Psoas muscle (tissue), 8 donors: ENCODE results near the gene RAET1G. TPM values are rescaled to one million over a fixed set of nuclear protein-coding genes. Genes with fewer than 3 reads are reported as not detected.
"Not testable (repeated sequence)": the region's sequence is repeated elsewhere in the genome, so short reads cannot be mapped to it uniquely, and the experiment has no call there.

Experiments used
- ATAC-seq, 4 donors: fragments of 200-7000 bp; cut with Tn5 transposase; one replicate each; pipeline ENCODE4 v1.9.1; 2020; ENCODE audit warnings: moderate library complexity in 3 of 4, mild to moderate bottlenecking in 2 of 4
- DNase-seq, 2 donors: peaks; one replicate each; pipeline ENCODE4 v3.0.0-alpha.2; 2020
- H3K27ac ChIP-seq: fragments of 200-600 bp; one replicate; pipeline ENCODE4 v1.8.0; 2022
- H3K27me3 ChIP-seq, 3 donors: fragments of 200-600 bp in 1 of 3; one replicate each; pipeline versions ENCODE4 v1.6.1 to v1.8.0; 2013 to 2022; ENCODE audit warnings: low read length in 2 of 3, mild to moderate bottlenecking in 2 of 3, moderate library complexity in 1 of 3; ENCODE audit not compliant: insufficient read depth in 3 of 3
- H3K36me3 ChIP-seq, 2 donors: fragments of 200-600 bp in 1 of 2; one replicate each; pipeline versions ENCODE4 v1.6.1 to v1.8.0; 2013 to 2022; ENCODE audit warnings: low read depth in 1 of 2, mild to moderate bottlenecking in 1 of 2, moderate library complexity in 1 of 2; ENCODE audit not compliant: insufficient read depth in 1 of 2
- H3K4me1 ChIP-seq: fragments of 200-600 bp; one replicate; pipeline ENCODE4 v1.8.0; 2022
- H3K4me3 ChIP-seq: fragments of 200-600 bp; one replicate; pipeline ENCODE4 v1.8.0; 2022; ENCODE audit warnings: mild to moderate bottlenecking
- H3K9me3 ChIP-seq: fragments of 200-600 bp; one replicate; pipeline ENCODE4 v1.8.0; 2022
- CTCF ChIP-seq: fragments of 200-600 bp; IDR thresholded peaks from one replicate; pipeline ENCODE4 v1.8.0; 2022; ENCODE audit warnings: antibody characterized with exemption
- WGBS, 3 donors: extraction: QIAGEN DNeasy Blood & Tissue Kit; methylation state at CpG; one replicate each; pipeline versions ENCODE4 v1.1.6 to v1.1.7; 2013; 5-methylcytosine and 5-hydroxymethylcytosine counted together
- intact Hi-C, 2 donors: fragments of 100-400 bp; cut with DNase I; formaldehyde crosslinking; loops; one replicate each; pipeline versions ENCODE4 v1.11.0 to v1.14.2; 2022
- polyA plus RNA-seq, 3 donors: library from polyadenylated mRNA; stranded (reverse); fragments of 200-250 nt; gene quantifications; one replicate each; pipeline ENCODE4 v1.2.3, GENCODE V29; 2013
- total RNA-seq, 4 donors: library from RNA; stranded (reverse); fragmentation: NEBNext Ultra II Directional in 2 of 4; extraction: Animal tissue kit (Norgen Biotek cat#: 25700) in 2 of 4; gene quantifications; one replicate each; pipeline versions ENCODE4 v1.2.1 to v1.2.4, GENCODE V29; 2021 to 2023
- donor health status: healthy with polysubstance abuse.
- donor health status: DM: no; HTN: no; CAD: no; lungs with moderate emphysema.
- donor health status: Bipolar disorder and iron deficiency.
- donor health status: healthy.
- donor health status: DM: yes; HTN: yes; CAD: no.
- donor health status: DM: no; HTN: no; CAD: no.
- donor health status: DM: no; HTN: no; CAD: no.
- donor health status: DM: yes; HTN: yes; CAD: no.

RAET1G gene
- total and polyA plus RNA-seq, 7 donors: 0.04 to 1.1 (median 0.52) TPM; not detected in 1

GRCh38 chr6:149897015-149897697 is 25.8 kb downstream of the RAET1G start:
- intact Hi-C loops: loop anchor here (2.0 to 10.0 kb wide), 3 partner anchors 32 to 52 kb away; partner anchors contain the start of gene LRP11 (in 1 of the 2)
- no peaks in the 10 kb centered on the region for H3K9me3 ChIP-seq
- H3K4me1 ChIP-seq: peaks cover 36% of the 10 kb centered on the region
- no peaks in the 10 kb centered on the region for H3K27me3 ChIP-seq
- DNase-seq (peak; percentile 92 to 96), ATAC-seq (peak; percentile 83 to 92 (median 86))
- H3K27ac ChIP-seq: peak overlapping the region; percentile 88
- WGBS, 3 donors: 24 to 30% (median 27%) methylated on average over 13 of the region's 13 CpGs
- H3K4me3 ChIP-seq: peak overlapping the region; percentile 44
- no peaks in the 10 kb centered on the region for H3K36me3 ChIP-seq
- no peak for TF ChIP-seq CTCF

DNA sequence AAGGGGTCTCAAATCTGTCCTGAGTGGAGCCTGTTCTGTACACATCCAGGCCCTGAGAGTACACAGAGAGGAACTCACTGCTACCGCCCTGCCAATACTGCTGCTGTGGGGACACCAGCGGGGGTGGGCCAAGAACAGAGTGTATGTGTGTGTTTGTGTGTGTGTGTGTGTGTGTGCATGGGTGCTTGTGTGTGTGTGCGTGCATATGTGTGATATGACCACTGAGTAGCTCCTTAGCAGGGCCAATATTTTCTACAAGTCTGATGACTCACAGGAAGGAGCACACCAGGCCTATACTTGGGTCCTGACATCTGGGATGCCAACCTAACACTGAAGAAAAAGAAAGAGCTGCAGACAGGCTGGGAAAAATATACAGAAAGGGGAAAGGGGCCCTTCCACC is 26.4 kb downstream of the RAET1G start:
- no peak for DNase-seq
- peak overlapping the region; percentile 44 for H3K4me3 ChIP-seq

GRCh38 chr6:149895833-149896271 is 27.1 kb downstream of the RAET1G start:
- peaks cover 40% of the 10 kb centered on the region for H3K4me1 ChIP-seq
- no peaks in the 10 kb centered on the region for H3K9me3 ChIP-seq
- TF ChIP-seq CTCF: no peak
- no peaks in the 10 kb centered on the region for H3K27me3 ChIP-seq
- H3K4me3 ChIP-seq: peak overlapping the region; percentile 19
- H3K36me3 ChIP-seq: no peaks in the 10 kb centered on the region
- DNase-seq: peak; percentile 72 to 81
- intact Hi-C loops: loop anchor here (2.0 to 10.0 kb wide), 3 partner anchors 31 to 51 kb away; partner anchors contain the start of gene LRP11 (in 1 of the 2)
- 14 to 38% (median 21%) methylated on average over 5 of the region's 5 CpGs for WGBS, 3 donors
- ATAC-seq: peak; percentile 82 to 87 (median 84)
- H3K27ac ChIP-seq: peak overlapping the region; percentile 88

More for the DNA sequence above, 26.4 kb downstream of the RAET1G start:
- TF ChIP-seq CTCF: no peak
- no peaks in the 10 kb centered on the region for H3K9me3 ChIP-seq
- H3K4me1 ChIP-seq: peaks cover 36% of the 10 kb centered on the region
- H3K27me3 ChIP-seq: no peaks in the 10 kb centered on the region
- peak overlapping the region; percentile 88 for H3K27ac ChIP-seq
- WGBS, 3 donors: 80 to 93% (median 92%) methylated on average over 3 of the region's 3 CpGs
- ATAC-seq: peak; percentile 48 to 70 (median 68)
- intact Hi-C loops: loop anchor here (2.0 to 10.0 kb wide), 3 partner anchors 32 to 52 kb away; partner anchors contain the start of gene LRP11 (in 1 of the 2)
- H3K36me3 ChIP-seq: no peaks in the 10 kb centered on the region

DNA sequence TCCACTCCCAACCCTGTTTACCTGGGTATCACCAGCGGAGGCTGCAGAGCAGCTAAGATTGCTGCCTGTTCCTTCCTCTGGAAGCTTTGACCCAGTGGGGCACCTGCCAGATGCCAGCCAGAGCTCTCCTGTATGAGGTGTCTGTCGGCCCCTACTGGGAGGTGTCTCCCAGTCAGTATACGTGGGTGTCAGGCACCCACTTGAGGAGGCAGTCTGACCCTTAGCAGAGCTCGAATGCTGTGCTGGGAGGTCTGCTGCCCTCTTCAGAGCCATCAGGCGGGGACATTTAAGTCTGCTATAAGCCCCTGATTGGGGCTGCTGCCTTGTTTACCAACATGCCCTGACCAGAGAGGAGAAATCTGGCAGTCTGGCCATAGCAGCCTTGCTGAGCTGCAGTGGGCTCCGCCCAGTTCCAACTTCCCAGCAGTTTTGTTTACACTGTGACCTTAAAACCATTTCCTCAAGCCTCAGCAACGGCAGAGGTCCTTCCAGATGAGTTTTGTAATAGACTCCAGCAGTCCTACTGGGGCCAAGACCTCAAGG is 27.8 kb downstream of the RAET1G start:
- peak; percentile 23 for TF ChIP-seq CTCF
- Histone ChIP-seq H3K4me1 (peaks cover 47% of the 10 kb centered on the region), H3K9me3 (no peaks in the 10 kb centered on the region), H3K36me3 (no peaks in the 10 kb centered on the region), H3K27ac (peak overlapping the region; percentile 88), H3K4me3 (peak overlapping the region; percentile 19), H3K27me3 (no peaks in the 10 kb centered on the region)
- 22 to 30% (median 24%) methylated on average over 7 of the region's 7 CpGs for WGBS, 3 donors
- DNase-seq (peak; percentile 66 to 81), ATAC-seq (peak; percentile 40 to 63 (median 52))
- intact Hi-C loops: loop anchor here (5.0 to 10.0 kb wide), 2 partner anchors 48 to 50 kb away; no protein-coding TSS in a partner anchor

GRCh38 chr6:149891864-149892263 is 31.1 kb downstream of the RAET1G start:
- H3K27me3 ChIP-seq, H3K9me3 ChIP-seq, DNase-seq, H3K4me3 ChIP-seq, ATAC-seq, H3K36me3 ChIP-seq, H3K27ac ChIP-seq: not testable (repeated sequence)
- intact Hi-C loops: loop anchor here in 1 of 2 donors (10.0 kb wide), 1 partner anchor 47 kb away; no protein-coding TSS in a partner anchor
- H3K4me1 ChIP-seq: peaks cover 50% of the 10 kb centered on the region
- WGBS, 3 donors: 78 to 94% (median 88%) methylated on average over 6 of the region's 6 CpGs
